GM19099 (cell line): ENCODE measurements around the gene ADK.

Experiments
- POLR2A ChIP-seq: IDR thresholded peaks from 3 replicates; pipeline ENCODE4 v1.6.1; 2011; ENCODE audit warnings: low read depth; ENCODE audit not compliant: insufficient read length; ENCODE audit errors: extremely low read depth

Gene ADK

GRCh38 chr10:74754381-74754821 lies 603.4 kb downstream of the ADK start:
- TF ChIP-seq POLR2A: no peak

- no peak for TF ChIP-seq POLR2A
Observed at GRCh38 chr10:74755273-74755672, 604.3 kb downstream of the ADK start.
